Activated CD4-positive, alpha-beta T cell treated with anti-CD3 and anti-CD28 coated beads, Interleukin-2, amount 10 ng/mL, durations not matched to agents 24 days and 14 days (primary cell): ENCODE measurements around the gene CAPRIN2. TPM values are rescaled to one million over a fixed set of nuclear protein-coding genes. Genes with fewer than 3 reads are reported as not detected.

Source experiments
- DNase-seq: peaks from one replicate; pipeline ENCODE4 v3.0.0; 2022
- H3K27ac Mint-ChIP-seq: one replicate; pipeline ENCODE4 v1.8.0; 2022; ENCODE audit warnings: mild to moderate bottlenecking, mixed read lengths
- H3K27me3 Mint-ChIP-seq: one replicate; pipeline ENCODE4 v1.8.0; 2022; ENCODE audit warnings: mixed read lengths
- H3K36me3 Mint-ChIP-seq: one replicate; pipeline ENCODE4 v1.8.0; 2022; ENCODE audit warnings: low read depth, mild to moderate bottlenecking, mixed read lengths
- H3K4me1 Mint-ChIP-seq: one replicate; pipeline ENCODE4 v1.8.0; 2021; ENCODE audit warnings: mixed read lengths
- H3K4me3 Mint-ChIP-seq: one replicate; pipeline ENCODE4 v1.8.0; 2022; ENCODE audit warnings: mild to moderate bottlenecking, moderate library complexity, mixed read lengths
- H3K9me3 Mint-ChIP-seq: one replicate; pipeline ENCODE4 v1.8.0; 2021; ENCODE audit warnings: mixed read lengths
- intact Hi-C: fragments of 100-400 bp; cut with micrococcal nuclease; formaldehyde crosslinking; loops from one replicate; pipeline ENCODE4 v1.15.1; 2023
- total RNA-seq: library from RNA; stranded (reverse); gene quantifications from 2 replicates; pipeline ENCODE4 v1.2.3, GENCODE V29; 2022

The CAPRIN2 gene
- total RNA-seq, 1 donor from 2014 or later, result 8.6 TPM

GRCh38 chr12:30678221-30678620 is 76.5 kb downstream of the CAPRIN2 start:
- Mint-ChIP-seq H3K27ac (no peak overlapping the region), H3K4me3 (no peak overlapping the region), H3K9me3 (no peaks in the 10 kb centered on the region), H3K4me1 (no peaks in the 10 kb centered on the region), H3K36me3 (peaks cover 41% of the 10 kb centered on the region), H3K27me3 (no peaks in the 10 kb centered on the region)
- no peak for DNase-seq
- intact Hi-C loops, result no loop called here

GRCh38 chr12:30661210-30661609 is 93.5 kb downstream of the CAPRIN2 start:
- DNase-seq, result no peak
- Mint-ChIP-seq H3K9me3 (no peaks in the 10 kb centered on the region), H3K4me3 (no peak overlapping the region), H3K4me1 (no peaks in the 10 kb centered on the region), H3K27ac (no peak overlapping the region), H3K36me3 (peaks cover 37% of the 10 kb centered on the region), H3K27me3 (no peaks in the 10 kb centered on the region)
- intact Hi-C loops, result no loop called here

Other genes starting within 250 kb of the CAPRIN2 start
- gene IPO8, start 59.1 kb downstream of the CAPRIN2 start, total RNA-seq, result 41.3 and 45.9 TPM in 2 replicates
- gene TSPAN11, start 171.8 kb upstream of the CAPRIN2 start, total RNA-seq, result not detected in 2 replicates